ENCODE results near the gene HECW1. TPM values are rescaled to one million over a fixed set of nuclear protein-coding genes. Genes with fewer than 3 reads are reported as not detected.
"Not testable (repeated sequence)": the region's sequence is repeated elsewhere in the genome, so short reads cannot be mapped to it uniquely, and the experiment has no call there.

HECW1 gene
- total RNA-seq, 2 experiments from 2014 or later = not detected

GRCh38 chr7:43482679-43483252 lies 370.3 kb downstream of the HECW1 start:
- DNase-seq = no peak
- H3K36me3 Mint-ChIP-seq = no peaks in the 10 kb centered on the region
- no peaks in the 10 kb centered on the region for H3K9me3 Mint-ChIP-seq
- ChIA-PET POLR2A (no interaction called here), CTCF (no interaction called here)
- no peaks in the 10 kb centered on the region for H3K4me1 Mint-ChIP-seq (ENCODE audit: low read depth)
- H3K27ac Mint-ChIP-seq = no peak overlapping the region
- H3K4me3 Mint-ChIP-seq = no peak overlapping the region
- intact Hi-C loops (cut with micrococcal nuclease) = no loop called here
- peaks cover 2% of the 10 kb centered on the region for H3K27me3 Mint-ChIP-seq

- ChIA-PET CTCF (no interaction called here), POLR2A (no interaction called here)
- Mint-ChIP-seq H3K27me3 (peaks cover 2% of the 10 kb centered on the region), H3K4me1 (ENCODE audit: low read depth) (no peaks in the 10 kb centered on the region), H3K27ac (no peak overlapping the region), H3K9me3 (no peaks in the 10 kb centered on the region), H3K4me3 (no peak overlapping the region), H3K36me3 (no peaks in the 10 kb centered on the region)
- DNase-seq = no peak
- intact Hi-C loops (cut with micrococcal nuclease) = no loop called here
Observed at GRCh38 chr7:43484678-43485395, 372.4 kb downstream of the HECW1 start.

GRCh38 chr7:43485580-43485979 lies 373.1 kb downstream of the HECW1 start:
- no peak overlapping the region for H3K4me3 Mint-ChIP-seq
- ChIA-PET POLR2A (no interaction called here), CTCF (no interaction called here)
- no peaks in the 10 kb centered on the region for H3K4me1 Mint-ChIP-seq (ENCODE audit: low read depth)
- no peak for DNase-seq
- intact Hi-C loops (cut with micrococcal nuclease) = no loop called here
- H3K9me3 Mint-ChIP-seq = no peaks in the 10 kb centered on the region
- no peaks in the 10 kb centered on the region for H3K36me3 Mint-ChIP-seq
- peaks cover 2% of the 10 kb centered on the region for H3K27me3 Mint-ChIP-seq
- no peak overlapping the region for H3K27ac Mint-ChIP-seq

DNA sequence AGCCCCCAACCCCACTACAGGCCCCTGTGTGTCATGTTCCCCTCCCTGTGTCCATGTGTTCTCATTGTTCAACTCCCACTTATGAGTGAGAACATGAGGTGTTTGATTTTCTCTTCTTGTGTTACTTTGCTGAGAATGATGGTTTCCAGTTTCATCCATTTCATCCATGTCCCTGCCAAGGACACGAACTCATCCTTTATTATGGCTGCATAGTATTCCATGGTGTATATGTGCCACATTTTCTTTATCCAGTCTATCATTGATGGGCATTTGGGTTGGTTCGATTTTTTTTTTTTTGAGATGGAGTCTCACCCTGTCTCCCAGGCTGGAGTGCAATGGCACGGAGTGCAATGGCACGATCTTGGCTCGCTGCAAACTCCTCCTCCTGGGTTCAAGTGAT lies 373.6 kb downstream of the HECW1 start:
- DNase-seq; H3K27me3 Mint-ChIP-seq; H3K4me3 Mint-ChIP-seq; POLR2A ChIA-PET; H3K27ac Mint-ChIP-seq; H3K9me3 Mint-ChIP-seq; H3K36me3 Mint-ChIP-seq; CTCF ChIA-PET; intact Hi-C loops (cut with micrococcal nuclease); H3K4me1 Mint-ChIP-seq (ENCODE audit: low read depth): not testable (repeated sequence)

GRCh38 chr7:43486634-43487033 lies 374.2 kb downstream of the HECW1 start:
- no peak for DNase-seq
- ChIA-PET POLR2A (no interaction called here), CTCF (interaction anchor here (0.5 kb wide), 1 partner anchor 786 kb away, joined by 3 read pairs; no protein-coding TSS in a partner anchor)
- Mint-ChIP-seq H3K4me1 (ENCODE audit: low read depth) (no peaks in the 10 kb centered on the region), H3K27me3 (peaks cover 2% of the 10 kb centered on the region), H3K36me3 (no peaks in the 10 kb centered on the region), H3K9me3 (no peaks in the 10 kb centered on the region), H3K27ac (no peak overlapping the region), H3K4me3 (no peak overlapping the region)
- intact Hi-C loops (cut with micrococcal nuclease) = no loop called here

DNA sequence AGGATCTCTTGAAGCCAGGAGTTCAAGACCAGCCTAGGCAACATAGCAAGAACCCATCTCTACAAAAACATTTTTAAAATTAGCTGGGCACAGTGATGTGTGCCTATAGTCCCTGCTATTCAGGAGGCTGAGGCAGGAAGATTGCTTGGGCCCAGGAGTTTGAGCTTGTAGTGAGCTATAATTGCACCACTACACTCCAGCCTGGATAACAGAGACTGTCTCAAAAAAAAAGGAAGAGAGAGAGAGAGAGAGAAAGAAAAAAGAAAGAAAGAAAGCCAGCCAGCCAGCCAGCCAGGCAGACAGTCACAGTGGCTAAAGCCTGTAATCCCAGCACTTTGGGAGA lies 375.3 kb downstream of the HECW1 start:
- Mint-ChIP-seq H3K4me3 (no peak overlapping the region), H3K9me3 (no peaks in the 10 kb centered on the region), H3K4me1 (ENCODE audit: low read depth) (no peaks in the 10 kb centered on the region), H3K36me3 (no peaks in the 10 kb centered on the region), H3K27ac (no peak overlapping the region), H3K27me3 (peaks cover 4% of the 10 kb centered on the region)
- no peak for DNase-seq
- intact Hi-C loops (cut with micrococcal nuclease) = no loop called here
- ChIA-PET CTCF (no interaction called here), POLR2A (no interaction called here)

DNA sequence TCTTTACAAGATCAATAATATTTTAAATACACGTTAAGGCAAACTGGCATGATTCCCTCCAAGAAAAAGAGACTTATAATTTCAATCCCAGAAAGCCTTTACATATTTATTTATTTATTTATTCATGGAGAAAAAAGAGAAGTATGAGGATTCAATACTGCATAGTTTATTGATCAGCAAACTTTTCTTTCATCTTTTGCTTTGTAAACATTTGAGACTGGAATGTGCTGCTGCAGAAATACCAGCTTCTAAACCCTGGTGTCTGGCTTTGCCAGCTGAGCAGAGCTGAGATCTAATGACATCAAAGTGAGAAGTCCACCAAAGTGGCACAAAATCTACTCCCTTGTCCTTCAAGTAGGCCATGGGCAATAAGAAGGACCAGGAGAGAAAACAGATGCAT lies 376.8 kb downstream of the HECW1 start:
- ChIA-PET CTCF (no interaction called here), POLR2A (no interaction called here)
- no peaks in the 10 kb centered on the region for H3K36me3 Mint-ChIP-seq
- no peaks in the 10 kb centered on the region for H3K9me3 Mint-ChIP-seq
- H3K27ac Mint-ChIP-seq = no peak overlapping the region
- intact Hi-C loops (cut with micrococcal nuclease) = no loop called here
- H3K4me3 Mint-ChIP-seq = no peak overlapping the region
- no peaks in the 10 kb centered on the region for H3K4me1 Mint-ChIP-seq (ENCODE audit: low read depth)
- peaks cover 6% of the 10 kb centered on the region for H3K27me3 Mint-ChIP-seq
- DNase-seq = no peak

- Mint-ChIP-seq H3K36me3 (no peaks in the 10 kb centered on the region), H3K27me3 (peaks cover 7% of the 10 kb centered on the region), H3K9me3 (no peaks in the 10 kb centered on the region), H3K4me1 (ENCODE audit: low read depth) (no peaks in the 10 kb centered on the region), H3K27ac (no peak overlapping the region), H3K4me3 (no peak overlapping the region)
- ChIA-PET CTCF (no interaction called here), POLR2A (no interaction called here)
- DNase-seq = no peak
- intact Hi-C loops (cut with micrococcal nuclease) = no loop called here
Observed at GRCh38 chr7:43490016-43490415, 377.6 kb downstream of the HECW1 start.

DNA sequence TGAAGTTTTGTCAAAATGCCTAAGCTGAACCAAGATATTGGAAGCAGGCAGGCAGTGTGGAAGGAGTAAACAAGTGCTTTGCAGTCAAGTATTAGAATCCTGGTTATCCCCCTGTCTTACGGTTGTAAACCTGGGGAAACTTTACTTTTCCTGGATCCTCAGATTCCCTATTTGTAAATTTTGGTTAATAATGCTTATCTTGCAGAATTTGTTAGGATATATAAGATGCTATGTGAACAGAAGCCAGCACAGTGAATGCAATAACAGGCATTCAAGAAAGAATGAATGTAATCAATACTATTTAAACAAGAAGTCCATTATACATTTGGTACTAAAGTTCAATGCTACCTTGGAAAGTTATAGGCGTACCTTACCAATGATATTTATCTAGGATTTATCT lies 378.7 kb downstream of the HECW1 start:
- H3K36me3 Mint-ChIP-seq = no peaks in the 10 kb centered on the region
- no peaks in the 10 kb centered on the region for H3K4me1 Mint-ChIP-seq (ENCODE audit: low read depth)
- H3K9me3 Mint-ChIP-seq = no peaks in the 10 kb centered on the region
- CTCF ChIA-PET = interaction anchor here (0.7 to 0.9 kb wide), 2 partner anchors 51 to 348 kb away, joined by 3 read pairs; no protein-coding TSS in a partner anchor
- H3K4me3 Mint-ChIP-seq = no peak overlapping the region
- H3K27me3 Mint-ChIP-seq = peaks cover 7% of the 10 kb centered on the region
- POLR2A ChIA-PET = no interaction called here
- H3K27ac Mint-ChIP-seq = no peak overlapping the region
- intact Hi-C loops (cut with micrococcal nuclease) = no loop called here
- DNase-seq = no peak

GRCh38 chr7:43491984-43492383 lies 379.5 kb downstream of the HECW1 start:
- DNase-seq = no peak
- no peak overlapping the region for H3K4me3 Mint-ChIP-seq
- no peaks in the 10 kb centered on the region for H3K4me1 Mint-ChIP-seq (ENCODE audit: low read depth)
- intact Hi-C loops (cut with micrococcal nuclease) = no loop called here
- POLR2A ChIA-PET = no interaction called here
- no peak overlapping the region for H3K27ac Mint-ChIP-seq
- peaks cover 11% of the 10 kb centered on the region for H3K27me3 Mint-ChIP-seq
- H3K36me3 Mint-ChIP-seq = no peaks in the 10 kb centered on the region
- no peaks in the 10 kb centered on the region for H3K9me3 Mint-ChIP-seq
- CTCF ChIA-PET = interaction anchor here (0.7 kb wide), 1 partner anchor 52 kb away, joined by 3 read pairs; no protein-coding TSS in a partner anchor

DNA sequence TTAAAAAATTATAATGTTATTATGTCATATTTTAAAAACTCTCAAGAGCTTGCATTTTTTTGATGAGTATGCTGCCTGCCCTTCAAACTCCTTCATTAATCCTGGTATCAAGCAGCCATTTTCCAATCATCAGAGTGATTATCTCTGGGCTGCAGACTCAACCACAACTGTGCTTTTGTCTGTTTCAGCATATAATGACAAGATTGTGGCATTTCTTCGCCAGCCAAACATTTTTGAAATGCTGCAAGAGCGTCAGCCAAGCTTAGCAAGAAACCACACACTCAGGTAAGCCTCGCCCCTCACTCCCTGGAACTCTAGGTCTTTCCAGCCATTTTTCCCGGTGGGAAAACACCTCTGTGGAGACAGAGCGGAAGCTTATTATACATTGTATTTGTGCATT lies 380.4 kb downstream of the HECW1 start:
- Mint-ChIP-seq H3K27me3 (peaks cover 16% of the 10 kb centered on the region), H3K9me3 (no peaks in the 10 kb centered on the region), H3K4me3 (no peak overlapping the region), H3K27ac (no peak overlapping the region), H3K4me1 (ENCODE audit: low read depth) (no peaks in the 10 kb centered on the region), H3K36me3 (no peaks in the 10 kb centered on the region)
- DNase-seq = no peak
- ChIA-PET CTCF (interaction anchor here (0.5 kb wide), 1 partner anchor 19 kb away, joined by 3 read pairs; no protein-coding TSS in a partner anchor), POLR2A (no interaction called here)
- intact Hi-C loops (cut with micrococcal nuclease) = no loop called here

DNA sequence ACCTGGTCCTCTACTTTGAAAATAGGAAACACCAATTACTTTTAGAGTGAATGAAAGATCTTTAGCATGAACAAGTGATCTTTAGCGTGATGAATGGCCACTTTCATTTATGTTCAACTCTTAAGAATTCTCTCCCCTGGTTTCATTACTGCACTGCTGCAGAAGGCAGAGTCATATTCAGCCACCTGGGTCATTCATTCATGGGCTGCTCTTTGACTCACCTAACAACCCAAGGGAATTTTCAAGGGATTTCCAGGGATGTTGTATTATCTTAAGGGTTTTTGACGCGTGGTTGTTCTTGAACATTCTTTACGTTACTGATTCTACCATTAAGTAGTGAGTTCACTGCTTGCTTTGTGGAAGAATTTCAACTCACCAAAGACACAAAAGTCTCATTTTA lies 383.1 kb downstream of the HECW1 start:
- ChIA-PET POLR2A (no interaction called here), CTCF (no interaction called here)
- no peak for DNase-seq
- peaks cover 24% of the 10 kb centered on the region for H3K27me3 Mint-ChIP-seq
- H3K36me3 Mint-ChIP-seq = no peaks in the 10 kb centered on the region
- no peak overlapping the region for H3K4me3 Mint-ChIP-seq
- no peaks in the 10 kb centered on the region for H3K4me1 Mint-ChIP-seq (ENCODE audit: low read depth)
- H3K27ac Mint-ChIP-seq = no peak overlapping the region
- intact Hi-C loops (cut with micrococcal nuclease) = no loop called here
- no peaks in the 10 kb centered on the region for H3K9me3 Mint-ChIP-seq

- DNase-seq = no peak
- ChIA-PET POLR2A (no interaction called here), CTCF (interaction anchor here (0.6 kb wide), 1 partner anchor 204 kb away, joined by 3 read pairs; no protein-coding TSS in a partner anchor)
- Mint-ChIP-seq H3K4me3 (no peak overlapping the region), H3K27me3 (peaks cover 24% of the 10 kb centered on the region), H3K9me3 (no peaks in the 10 kb centered on the region), H3K27ac (no peak overlapping the region), H3K4me1 (ENCODE audit: low read depth) (no peaks in the 10 kb centered on the region), H3K36me3 (no peaks in the 10 kb centered on the region)
- intact Hi-C loops (cut with micrococcal nuclease) = no loop called here
Observed at GRCh38 chr7:43496596-43496995, 384.1 kb downstream of the HECW1 start.
